Femur (tissue), 1 donor: ENCODE measurements around the gene ATP8B3.

Source experiments
- DNase-seq: peaks from one replicate; pipeline ENCODE4 v3.0.0-alpha.2; 2017

The ATP8B3 gene

DNA sequence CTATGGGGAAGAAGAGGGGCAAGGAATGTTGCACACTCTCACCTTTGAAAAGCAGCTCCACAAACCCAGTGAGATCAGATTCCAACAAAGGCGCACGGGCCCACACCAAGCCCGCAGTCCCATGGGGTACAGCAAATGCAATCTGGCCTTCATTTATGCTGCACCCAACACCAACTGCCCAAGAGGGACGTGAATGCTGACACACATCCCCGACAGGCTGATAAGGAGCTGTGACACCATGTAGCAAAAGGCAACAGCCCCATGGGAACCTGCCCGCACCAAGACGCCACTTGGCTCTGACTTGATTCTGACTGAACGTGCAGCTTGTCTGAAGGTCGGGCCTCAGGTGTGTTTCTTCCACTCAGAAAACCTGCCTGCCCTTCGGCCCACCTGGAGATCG is 18.9 kb upstream of the ATP8B3 start:
- DNase-seq, result no peak

DNA sequence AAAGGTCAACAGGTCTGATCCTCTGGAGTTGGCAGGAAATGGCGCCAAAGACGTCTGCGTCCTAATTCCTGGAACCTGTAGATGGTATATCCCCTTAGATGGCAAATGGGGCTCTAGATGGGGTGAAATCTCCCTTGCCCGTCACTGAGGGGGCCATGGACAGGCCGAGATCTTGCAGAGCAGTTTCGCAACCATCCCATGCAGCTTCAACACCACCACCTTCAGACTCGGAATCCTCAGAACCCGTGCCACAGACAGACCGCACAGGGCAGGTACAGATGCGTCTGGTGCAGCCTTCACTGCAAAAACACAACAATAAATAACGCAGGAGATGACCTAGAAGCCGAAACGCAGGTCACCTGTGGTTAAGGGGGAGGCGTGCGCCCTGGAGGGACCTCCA is 18.5 kb upstream of the ATP8B3 start:
- DNase-seq, result no peak

DNA sequence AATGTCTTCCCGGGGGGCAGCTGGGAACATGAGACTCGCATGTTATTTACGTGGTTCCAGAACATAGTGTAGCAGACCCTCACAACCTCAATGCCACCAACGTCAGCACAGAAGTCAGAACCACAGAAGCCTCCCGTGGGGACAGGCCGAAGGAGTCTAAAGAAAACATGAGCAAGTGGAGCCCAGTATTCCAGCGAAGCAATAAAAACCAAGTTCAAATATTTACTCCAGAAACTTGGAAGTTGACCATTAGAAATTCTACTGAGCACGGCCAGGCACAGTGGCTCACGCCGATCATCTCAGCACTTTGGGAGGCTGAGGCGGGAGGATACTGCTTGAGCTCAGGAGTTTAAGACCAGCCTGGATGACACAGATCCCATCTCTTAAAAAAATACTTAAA is 17.9 kb upstream of the ATP8B3 start:
- DNase-seq, result no peak

DNA sequence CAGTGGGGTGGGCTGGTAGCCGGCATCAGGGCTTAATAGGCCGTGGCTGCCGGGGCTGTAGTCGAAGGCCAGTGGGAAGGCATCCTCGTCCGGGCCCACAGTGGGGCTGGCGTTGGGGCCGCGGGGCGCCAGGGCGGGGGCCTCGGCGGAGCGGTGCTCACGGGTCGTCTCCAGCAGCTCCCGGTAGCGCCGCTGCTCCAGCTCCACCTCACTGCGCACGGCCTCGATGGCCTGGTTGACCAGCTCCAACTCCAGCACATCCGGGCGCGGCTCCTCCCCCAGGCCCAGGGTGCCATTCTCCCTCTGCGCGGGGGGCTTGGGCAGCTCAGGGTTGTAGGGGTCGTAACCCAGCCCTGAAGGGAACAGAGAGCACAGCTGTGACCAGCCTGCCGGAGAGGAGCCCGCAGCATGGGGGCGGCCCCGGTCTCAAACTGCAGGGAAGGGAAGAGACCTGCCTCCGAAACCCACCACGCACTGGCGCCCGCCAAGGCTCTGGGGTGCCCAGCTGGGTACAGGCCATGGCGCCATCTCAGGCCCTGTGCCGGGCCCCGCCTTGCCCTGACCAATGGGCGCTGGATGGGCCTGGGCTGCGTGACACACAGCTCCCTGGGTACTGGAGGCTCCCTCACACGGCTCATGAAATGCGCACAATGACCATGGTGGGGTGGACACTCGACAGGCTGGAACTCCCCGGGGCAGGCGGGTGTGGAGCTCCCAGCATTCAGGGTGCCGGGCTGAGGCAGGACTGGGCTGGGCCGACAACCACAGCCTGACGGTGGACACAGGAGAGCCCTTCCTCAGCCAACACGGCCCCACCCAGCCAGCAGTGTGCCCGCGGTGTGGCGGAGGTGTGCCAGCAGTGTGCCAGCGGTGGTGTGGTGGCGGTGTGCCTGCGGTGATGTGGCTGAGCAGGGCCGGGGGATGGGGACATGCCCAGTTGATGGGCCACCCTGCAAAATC is 16.5 kb upstream of the ATP8B3 start:
- DNase-seq, result no peak

DNA sequence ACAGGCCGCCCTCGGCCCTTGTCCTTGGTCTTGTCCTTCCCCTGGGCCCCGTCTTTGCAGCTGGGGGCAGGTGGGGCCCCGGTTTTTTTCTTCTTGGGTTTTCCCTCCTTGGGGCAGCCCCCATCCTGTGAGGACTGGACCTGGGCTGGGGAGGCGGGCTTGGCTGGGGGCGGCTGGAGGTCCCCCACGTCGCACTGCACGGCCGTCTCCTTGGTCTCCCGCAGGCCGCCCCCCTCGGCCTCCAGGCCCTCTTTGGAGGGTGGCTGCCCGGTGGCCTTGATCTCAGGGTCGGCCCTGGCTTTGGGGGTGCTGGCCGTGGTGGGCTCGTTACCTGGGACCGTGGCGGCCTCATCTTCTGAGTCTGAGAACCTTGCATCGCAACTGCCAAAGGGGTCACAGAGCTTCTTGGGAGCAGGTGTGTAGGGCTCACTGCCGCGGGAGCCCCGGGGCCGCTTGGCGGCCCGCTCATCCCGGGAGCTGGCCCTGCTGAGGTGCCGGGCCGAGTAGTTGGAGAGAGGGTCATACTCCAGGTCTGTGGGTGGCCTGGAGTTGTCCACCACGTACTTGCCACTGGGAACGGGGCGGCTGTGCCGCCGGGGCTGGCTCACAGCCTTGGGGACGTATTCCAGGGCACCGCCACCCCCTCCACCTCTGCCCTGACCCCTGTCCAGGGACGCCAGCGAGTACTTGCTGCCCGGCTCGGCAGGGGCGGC is 15.6 kb upstream of the ATP8B3 start:
- no peak for DNase-seq

DNA sequence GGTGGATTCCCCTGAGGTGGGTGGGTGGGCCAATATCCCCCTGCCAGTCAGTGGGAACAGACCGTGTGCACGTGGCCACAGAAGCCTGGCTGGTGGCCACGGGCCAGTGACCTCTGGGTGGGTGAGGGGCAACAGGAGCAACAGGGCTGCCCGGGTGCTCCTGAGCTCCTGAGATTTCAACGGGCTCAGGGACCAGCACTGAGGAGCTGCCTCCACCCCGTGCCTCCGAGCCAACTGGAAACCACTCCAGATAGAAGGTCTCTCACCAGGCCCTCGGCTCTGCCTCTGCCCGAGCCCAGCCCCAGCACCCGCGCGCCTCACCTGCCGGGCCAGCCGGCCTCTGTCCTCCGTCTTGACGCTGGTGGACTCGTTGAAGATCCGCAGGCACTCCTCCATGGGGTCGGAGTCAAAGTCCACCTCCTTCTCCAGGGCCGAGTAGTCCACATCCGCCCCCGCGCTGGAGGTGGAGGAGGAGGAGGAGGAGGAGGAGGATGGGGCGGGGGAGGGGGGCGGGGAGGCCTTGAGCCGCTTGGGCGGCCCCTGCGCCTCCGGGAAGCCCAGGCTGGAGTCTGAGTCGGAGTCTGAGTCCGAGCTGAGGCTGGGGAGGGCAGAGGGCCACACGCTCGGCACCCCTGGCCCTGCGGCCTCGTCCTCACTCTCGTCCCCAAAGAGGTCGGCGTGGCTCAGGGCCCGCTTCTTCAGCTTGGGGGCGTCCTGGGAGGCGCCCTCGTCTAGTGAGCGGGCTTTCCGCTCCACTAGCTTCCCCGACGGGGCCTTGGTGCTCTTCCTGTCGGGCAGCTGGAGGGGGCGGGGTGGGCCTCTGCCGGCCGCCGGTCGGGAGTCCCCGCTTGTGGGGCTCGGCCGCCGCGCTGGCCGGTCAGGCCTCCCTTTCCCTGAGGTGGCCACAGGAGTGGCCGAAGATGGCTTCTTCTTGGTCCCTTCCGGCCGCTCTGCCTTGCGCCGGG is 14.8 kb upstream of the ATP8B3 start:
- no peak for DNase-seq

DNA sequence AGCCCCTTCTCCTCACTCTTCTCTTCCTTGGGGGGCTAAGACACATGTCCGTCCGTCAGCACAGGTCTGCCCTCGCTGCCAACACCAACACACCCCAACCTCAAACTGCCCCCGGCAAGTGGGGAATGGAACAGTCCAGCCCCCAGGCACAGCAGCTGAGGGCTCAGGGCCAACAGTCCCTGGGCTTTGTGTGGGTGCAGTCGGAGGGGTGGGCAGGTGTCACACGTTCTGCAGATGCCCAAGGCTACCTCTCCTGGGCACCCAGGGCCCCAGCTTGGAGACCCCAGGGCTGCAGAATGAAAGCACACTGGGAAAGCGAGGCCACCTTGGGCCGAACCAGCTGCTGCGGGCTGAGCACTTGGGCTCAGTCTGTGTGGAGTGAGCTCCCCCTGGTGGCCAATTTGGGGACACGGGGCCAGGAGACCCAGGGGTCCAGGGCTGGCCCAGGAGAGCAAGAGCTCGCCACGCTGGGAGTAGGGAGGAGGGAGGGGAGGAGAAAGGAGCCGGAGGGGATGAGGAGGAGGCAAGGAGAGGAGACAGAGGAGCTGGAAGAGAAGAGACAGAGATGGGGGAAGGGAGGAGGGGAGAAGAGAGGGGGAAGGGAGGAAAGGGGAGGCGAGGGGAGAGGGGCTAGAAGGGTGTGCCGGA is 14.0 kb upstream of the ATP8B3 start:
- peak; percentile 84 for DNase-seq

DNA sequence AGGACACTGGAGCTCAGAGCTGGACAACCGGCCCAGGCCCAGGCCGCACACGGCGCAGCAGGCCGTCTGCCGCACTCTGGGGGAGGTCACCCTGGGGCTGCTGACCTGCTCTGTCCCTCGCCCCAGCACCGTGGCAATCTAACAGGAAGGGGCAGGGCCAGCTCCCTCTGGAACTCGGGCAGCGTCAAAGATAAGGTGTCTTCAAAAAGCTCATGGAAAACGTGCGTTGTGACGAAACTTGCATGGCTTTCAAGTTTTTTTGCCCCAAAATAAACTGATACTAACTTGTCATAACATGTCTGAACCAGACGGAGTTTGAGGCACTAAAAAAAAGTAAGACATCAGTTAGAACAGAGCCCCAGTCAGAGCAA is 12.2 kb upstream of the ATP8B3 start:
- DNase-seq, result no peak

DNA sequence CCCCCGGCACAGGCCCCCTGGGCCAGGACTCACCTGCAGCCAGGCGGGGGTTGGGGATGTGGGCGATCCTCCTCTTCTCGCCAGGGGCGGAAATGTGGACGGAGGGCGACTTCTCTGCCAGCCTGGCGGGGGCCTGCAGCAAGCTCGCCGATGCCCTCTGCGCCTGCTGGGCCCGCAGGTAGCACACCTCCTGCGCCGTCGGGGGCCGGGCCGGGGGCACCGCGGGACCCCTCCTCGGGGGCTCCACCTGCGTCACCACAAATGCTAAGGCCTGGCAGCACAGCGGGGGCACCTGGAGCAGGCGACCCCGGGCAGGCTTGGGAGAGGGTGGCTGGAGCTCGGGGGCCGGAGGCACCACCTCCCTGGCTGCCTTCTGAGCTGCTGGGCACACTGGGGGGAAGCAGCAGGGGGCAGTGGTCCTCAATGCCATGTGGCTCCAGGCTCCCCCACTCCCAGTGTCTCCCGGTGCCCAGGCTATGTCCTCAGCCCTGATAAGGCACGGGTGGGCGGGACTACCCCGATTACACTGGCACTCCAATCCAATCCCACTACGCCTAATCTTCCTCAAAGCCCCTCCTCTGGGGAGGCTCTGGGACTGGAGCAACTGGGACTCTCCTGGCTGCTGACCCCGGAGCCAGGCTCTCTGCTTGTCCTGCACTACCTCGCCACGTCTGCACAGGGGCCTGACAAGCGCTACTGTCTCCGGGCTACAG is 11.6 kb upstream of the ATP8B3 start:
- no peak for DNase-seq

DNA sequence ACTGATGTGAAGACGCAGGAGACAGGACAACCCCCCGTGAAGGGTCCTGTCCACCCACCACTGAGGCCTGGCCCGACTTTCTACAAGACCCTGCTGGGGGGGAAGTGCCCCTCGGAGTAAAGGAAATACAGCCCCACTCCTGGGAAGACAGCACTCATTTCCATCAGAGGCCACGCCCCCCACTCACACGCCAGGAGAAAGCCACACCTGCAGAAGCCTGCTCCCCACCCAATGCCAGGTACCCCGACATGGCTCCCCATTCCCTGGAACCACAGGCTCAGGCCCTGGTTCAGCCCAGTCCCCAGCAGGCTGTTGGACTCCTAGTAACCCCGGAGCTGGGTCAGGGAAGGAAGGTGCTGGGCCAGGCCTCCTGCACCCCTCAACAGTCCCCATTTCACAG is 10.9 kb upstream of the ATP8B3 start:
- DNase-seq, result no peak

DNA sequence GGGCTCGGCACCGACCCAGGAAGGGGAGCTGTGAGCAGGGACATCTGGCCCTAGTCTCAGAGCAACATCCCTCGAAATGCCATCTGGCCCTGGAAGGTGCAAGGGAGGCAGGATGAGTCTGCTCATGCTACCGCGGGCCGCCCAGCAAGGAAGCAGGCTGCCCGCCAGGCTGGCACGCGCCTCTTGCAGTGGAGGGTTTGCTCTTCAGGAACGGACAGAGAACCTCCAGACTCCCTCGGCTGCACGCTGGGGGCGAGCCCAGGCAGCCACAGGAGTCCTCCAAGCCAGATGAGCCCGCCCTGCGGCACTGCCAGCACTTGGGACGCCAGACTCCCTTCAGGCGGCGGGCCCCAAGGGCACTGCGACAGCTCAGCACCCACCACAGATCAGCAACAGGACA is 10.1 kb upstream of the ATP8B3 start:
- no peak for DNase-seq

DNA sequence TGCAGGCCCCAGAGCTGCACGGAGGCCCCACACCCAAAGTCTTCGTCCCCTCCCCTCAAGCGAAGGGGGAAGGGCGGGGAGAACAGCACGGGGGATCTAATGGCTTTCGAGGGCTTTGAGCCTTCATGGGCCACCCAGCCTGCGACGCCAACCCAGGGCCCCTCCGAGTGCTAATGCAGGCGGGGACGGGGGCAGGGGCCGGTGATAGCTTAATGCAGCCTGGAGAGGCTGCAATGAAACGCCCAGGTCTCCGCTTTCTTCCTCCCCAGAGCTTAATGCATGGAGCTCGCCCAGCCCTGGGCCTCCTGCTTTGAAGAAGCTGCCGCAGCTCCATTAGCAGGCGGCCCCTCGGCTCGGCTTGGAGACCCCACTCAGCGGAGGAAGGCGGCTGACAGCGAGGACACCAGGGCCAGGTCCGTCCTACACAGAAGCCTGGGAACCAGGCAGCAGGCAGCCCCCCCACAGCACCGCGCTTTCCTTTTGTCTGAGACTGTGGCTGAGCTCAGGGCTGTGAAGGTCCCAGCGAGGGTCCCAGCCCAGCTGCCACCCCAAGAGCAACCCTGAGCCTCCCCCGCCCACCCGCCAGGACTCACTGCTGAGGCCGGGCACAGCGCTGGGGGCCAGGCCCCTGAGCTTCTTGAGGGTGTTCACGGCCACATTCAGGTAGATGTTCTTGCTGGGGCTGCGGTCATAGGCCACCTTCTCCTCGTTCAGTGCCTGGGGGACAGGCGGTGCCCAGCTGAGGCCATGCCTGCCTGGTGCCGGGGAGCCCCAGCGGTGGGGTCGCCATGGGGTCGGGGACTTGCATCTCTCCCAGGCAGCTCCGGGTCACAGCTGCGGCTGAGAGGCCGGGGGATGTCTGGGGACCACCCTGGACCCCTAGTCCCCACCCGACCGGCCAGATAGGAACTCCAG is 7.5 kb upstream of the ATP8B3 start:
- DNase-seq, result no peak

DNA sequence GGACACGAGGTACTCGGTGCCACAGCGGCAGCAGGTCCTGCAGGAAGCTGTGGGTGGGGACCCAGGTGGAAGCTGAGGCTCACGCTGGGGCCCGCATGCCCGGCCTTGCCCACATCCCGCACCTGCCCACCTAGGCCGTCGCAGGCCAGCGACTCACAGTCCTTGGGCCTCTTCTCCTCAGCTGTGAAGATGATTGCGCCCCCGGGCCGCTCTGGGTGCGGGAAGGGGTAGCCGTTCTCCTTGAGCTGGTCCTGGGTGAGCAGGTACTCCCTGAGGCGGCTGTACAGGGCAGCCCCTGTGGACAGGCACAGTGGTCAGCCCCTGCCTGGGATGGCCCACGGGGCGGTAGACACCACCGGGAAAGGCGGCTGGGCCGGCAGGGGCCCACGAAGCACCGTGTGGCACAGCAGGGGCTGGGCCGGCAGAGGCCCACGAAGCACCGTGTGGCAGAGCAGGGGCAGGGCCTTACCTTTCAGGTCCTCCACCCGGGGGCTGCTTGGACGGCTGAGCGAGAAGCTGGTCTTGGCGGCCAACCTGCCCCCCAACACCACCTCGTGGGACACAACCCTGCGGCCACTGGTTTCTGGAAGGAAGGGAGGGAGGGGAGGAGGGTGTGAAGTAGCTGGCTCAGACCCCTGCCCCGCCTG is 6.6 kb upstream of the ATP8B3 start:
- no peak for DNase-seq

DNA sequence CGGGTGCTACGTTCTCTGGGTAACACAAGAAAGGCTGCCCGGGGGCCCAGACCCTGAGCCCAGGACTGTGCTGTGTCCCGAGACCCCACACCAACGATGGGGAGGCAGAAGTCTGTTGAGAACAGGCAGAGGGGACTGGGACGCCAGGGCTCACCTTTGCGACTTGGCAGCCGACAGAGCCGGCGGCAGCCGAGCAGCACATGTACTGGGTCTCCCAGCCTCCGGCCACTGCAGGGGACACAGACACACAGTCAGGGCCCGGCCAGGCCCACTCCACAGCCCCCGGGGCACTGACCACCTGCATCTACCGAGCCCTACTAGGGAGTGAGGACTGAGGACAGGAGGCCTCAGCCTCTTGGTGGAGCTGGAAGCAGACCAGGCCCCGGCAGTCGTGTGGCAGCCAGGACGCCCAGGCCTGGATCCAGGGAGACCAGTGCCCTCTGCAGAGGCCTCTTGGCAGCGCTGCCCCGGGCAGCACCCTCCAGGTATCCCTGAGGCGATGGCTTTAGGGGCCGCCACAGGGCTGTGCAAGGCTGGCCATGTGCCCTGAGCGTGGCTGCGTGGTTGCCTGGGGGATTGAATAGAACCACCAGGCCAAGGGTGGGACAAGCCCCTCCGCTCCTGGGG is 5.6 kb upstream of the ATP8B3 start:
- DNase-seq, result no peak

DNA sequence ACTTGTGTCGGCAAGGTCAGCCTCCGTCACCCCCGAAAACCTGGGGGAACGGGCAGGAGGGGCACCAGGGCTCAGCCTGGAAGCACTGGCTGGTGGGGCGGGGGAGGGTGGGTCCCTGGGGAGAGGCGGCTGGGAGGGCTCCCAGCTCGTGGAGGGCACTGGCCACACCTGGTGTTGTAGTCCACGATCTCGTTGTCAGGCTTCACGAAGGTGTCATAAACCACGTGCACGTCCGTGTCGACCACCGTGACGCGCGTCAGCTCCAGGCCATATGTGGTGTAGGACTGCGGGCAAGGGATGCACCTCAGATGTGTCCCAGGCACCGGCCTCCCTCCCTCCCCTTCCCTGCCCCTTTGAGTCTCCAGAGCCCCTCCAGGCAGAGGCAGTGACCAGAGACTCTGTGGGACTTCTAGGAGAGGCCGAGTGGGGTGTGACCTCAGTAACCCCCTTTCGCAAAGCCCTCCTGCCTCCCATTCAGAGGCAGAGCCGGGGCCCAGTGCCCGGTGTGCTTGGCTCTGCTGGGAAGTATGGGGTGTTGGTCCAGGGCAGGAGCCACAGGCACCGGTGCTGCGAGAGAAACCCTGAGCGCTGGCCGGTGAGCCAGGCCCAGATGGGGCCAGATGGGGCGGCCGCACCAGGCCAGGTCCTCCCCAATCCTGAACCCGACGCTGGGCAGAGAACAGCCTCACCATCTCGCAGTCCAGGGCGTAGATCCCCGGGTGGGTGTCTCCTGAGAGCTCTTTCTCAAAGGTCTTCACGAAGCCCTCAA is 4.6 kb upstream of the ATP8B3 start:
- no peak for DNase-seq

DNA sequence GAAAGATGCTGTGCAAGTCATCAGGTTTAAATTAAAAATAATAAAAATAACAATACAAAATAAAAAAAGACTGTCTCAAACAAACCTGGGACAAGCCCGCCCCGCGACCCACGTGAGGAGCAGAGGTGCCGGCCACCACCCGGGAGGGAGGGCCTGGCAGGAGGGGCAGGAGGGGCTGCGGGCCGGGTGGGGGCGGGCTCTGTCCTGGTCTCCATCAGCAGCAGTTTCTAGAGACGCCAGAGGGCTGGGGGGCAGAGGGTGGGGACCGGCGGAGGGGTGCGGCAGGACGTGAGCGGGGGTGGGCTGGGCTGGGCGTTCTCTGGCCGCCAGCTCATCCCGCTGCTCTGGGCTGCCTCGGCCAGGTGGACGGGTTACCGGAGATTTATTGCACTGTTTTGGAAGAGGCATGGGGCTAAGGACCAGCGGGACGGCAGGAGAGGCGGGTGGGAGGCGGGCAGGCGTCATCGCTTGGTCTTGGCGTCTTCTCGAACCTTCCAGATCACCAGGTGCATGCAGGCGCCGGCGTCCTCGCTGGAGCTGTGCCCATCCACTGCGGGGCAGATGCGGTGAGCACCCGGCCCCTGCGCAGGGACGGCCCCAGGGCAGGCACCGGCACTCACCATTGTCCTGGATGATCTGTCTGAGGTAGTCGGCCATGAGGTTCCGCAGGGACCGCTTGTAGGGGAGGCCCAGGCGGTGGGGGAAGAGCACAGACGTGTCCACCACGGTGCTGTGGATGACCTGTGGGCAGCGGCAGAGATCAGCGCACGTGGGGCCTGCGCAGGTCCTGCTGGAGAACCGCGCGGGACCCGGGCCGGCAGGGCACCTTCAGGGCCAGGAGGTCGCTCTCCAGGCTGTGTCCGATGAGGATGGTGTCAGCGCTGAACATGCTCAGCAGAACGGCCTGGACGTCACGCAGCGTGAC is 3.8 kb upstream of the ATP8B3 start:
- peak; percentile 24 for DNase-seq

DNA sequence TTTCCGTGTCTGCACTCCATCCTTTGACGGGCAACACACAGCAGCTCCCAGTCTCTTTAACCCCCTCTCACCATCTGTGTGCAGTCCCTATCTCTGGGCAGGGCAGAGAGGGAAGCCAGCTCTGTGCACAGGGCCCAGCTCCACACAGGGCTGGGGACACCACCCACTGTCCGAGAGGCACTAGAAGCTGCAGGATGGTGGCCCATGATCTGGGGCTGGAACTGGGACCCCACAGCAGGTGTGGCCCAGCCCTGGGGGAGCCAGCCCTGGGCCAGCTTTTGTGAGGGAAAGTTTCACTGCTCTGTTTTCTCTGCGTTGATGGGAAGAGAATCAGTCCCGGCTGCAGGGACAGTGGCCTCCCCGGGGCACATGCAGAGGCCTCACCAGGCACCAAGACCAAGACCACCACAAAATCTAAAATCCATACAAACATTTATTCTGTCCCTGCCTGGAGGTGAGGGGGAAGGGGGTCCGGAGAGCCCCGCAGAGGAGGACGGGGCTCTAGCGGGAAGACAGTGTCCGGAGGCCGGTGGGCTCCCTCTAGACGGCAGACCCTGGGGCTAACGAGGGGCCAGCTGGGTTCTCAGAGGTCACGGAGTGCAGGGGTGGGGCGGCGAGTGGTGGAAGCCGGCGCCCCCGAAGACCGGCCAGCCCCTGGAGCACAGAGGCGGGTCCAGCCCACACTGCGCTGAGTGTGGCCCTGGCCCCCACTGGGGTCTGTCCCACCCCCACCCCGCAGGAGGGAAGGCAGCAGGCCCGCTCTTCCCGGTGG is 2.9 kb upstream of the ATP8B3 start:
- DNase-seq, result no peak
